H1 (cell line): ENCODE results near the gene MYH11. TPM values are rescaled to one million over a fixed set of nuclear protein-coding genes. Genes with fewer than 3 reads are reported as not detected.

Source experiments
- CTCF ChIA-PET: fragments of 300-600 bp; sonication (Branson Sonifier 250); formaldehyde crosslinking; loops from one replicate; lab custom pipeline; 2021; ENCODE audit not compliant: partially characterized antibody; lab: Charles Lee
- POLR2A ChIA-PET: fragments of 300-600 bp; sonication (Branson Sonifier 250); formaldehyde crosslinking; loops from one replicate; lab custom pipeline; 2021; ENCODE audit warnings: inconsistent platforms; ENCODE audit not compliant: partially characterized antibody; lab: Charles Lee
- DNase-seq, 2 experiments: peaks; one replicate each; pipeline versions ENCODE4 v3.0.0 to v3.0.0-alpha.2; 2010 to 2022; ENCODE audit warnings: low spot score in 2 of 2, low read depth in 1 of 2, mixed read lengths in 1 of 2
- FAIRE-seq: peaks from 2 replicates; lab custom pipeline; 2011; peaks lifted over from hg19 to GRCh38; lab: Jason Lieb, UNC
- H2AFZ ChIP-seq: 2 replicates; pipeline ENCODE4 v1.8.1; 2012; ENCODE audit warnings: low read length, inconsistent platforms
- H2AK5ac ChIP-seq: 2 replicates; pipeline ENCODE4 v1.6.1; 2013; ENCODE audit warnings: low read depth, low read length
- H2BK120ac ChIP-seq: replicated peaks from 2 replicates; pipeline ENCODE3; 2013; ENCODE audit warnings: low read depth, low read length, inconsistent platforms
- H2BK12ac ChIP-seq: 2 replicates; pipeline ENCODE4 v1.6.1; 2013; ENCODE audit warnings: low read depth, low read length
- H2BK15ac ChIP-seq: 2 replicates; pipeline ENCODE4 v1.6.1; 2013; ENCODE audit warnings: low read length
- H2BK20ac ChIP-seq: 2 replicates; pipeline ENCODE4 v1.6.1; 2013; ENCODE audit warnings: low read length
- H2BK5ac ChIP-seq: 2 replicates; pipeline ENCODE4 v1.6.1; 2013; ENCODE audit warnings: low read depth, low read length
- H3K14ac ChIP-seq: 2 replicates; pipeline ENCODE4 v1.6.1; 2013; ENCODE audit warnings: inconsistent platforms; ENCODE audit not compliant: insufficient read length
- H3K18ac ChIP-seq: 2 replicates; pipeline ENCODE4 v1.6.1; 2013; ENCODE audit warnings: low read length; ENCODE audit errors: extremely low read depth
- H3K23ac ChIP-seq: 2 replicates; pipeline ENCODE4 v1.6.1; 2013; ENCODE audit warnings: inconsistent platforms; ENCODE audit not compliant: insufficient read length
- H3K23me2 ChIP-seq: 2 replicates; pipeline ENCODE4 v1.6.1; 2013; ENCODE audit warnings: low read depth, low read length
- H3K27ac ChIP-seq: 2 replicates; pipeline ENCODE4 v1.6.1; 2011; ENCODE audit warnings: low read depth, low read length, inconsistent platforms
- H3K27me3 ChIP-seq, 4 experiments: replicated peaks in 1 of 4; 1 replicate in 1 of 4; 2 replicates in 3 of 4; pipeline versions ENCODE4 v1.6.1 to v1.8.1; 2011 to 2013; ENCODE audit warnings: low read length in 3 of 4, mild to moderate bottlenecking in 3 of 4, inconsistent platforms in 2 of 4, mixed read lengths in 2 of 4, moderate library complexity in 1 of 4; ENCODE audit not compliant: control insufficient read depth in 3 of 4, insufficient read depth in 3 of 4; ENCODE audit errors: extremely low read depth in 1 of 4
- H3K36me3 ChIP-seq, 4 experiments: 2 replicates each; pipeline versions ENCODE4 v1.6.1 to v1.8.1; 2011 to 2013; ENCODE audit warnings: mild to moderate bottlenecking in 4 of 4, low read length in 3 of 4, moderate library complexity in 2 of 4, control low read depth in 1 of 4, inconsistent platforms in 1 of 4; ENCODE audit not compliant: insufficient read depth in 4 of 4, control insufficient read depth in 2 of 4
- H3K4ac ChIP-seq: replicated peaks from 2 replicates; pipeline ENCODE3; 2013; ENCODE audit warnings: low read length, low read depth, mixed read lengths, inconsistent platforms; ENCODE audit not compliant: insufficient read length
- H3K4me1 ChIP-seq, 4 experiments: replicated peaks in 1 of 4; 1 replicate in 1 of 4; 2 replicates in 3 of 4; pipeline versions ENCODE4 v1.6.1 to v1.8.1; 2011 to 2013; ENCODE audit warnings: low read length in 3 of 4, inconsistent platforms in 2 of 4, mixed read lengths in 1 of 4; ENCODE audit not compliant: insufficient read depth in 4 of 4, control insufficient read depth in 3 of 4
- H3K4me2 ChIP-seq, 2 experiments: 2 replicates each; pipeline versions ENCODE4 v1.6.1 to v1.8.1; 2011 to 2013; ENCODE audit warnings: low read depth in 2 of 2, low read length in 2 of 2, control low read depth in 1 of 2, inconsistent platforms in 1 of 2, mild to moderate bottlenecking in 1 of 2; ENCODE audit not compliant: insufficient read depth in 1 of 2
- H3K4me3 ChIP-seq, 4 experiments: fragments of 200-600, 300-600 bp in 1 of 4; sonication (generic), shearing (Covaris generic), sonication (Bioruptor Twin) in 1 of 4; 2 replicates each; pipeline versions ENCODE4 v1.5.1 to v1.8.1; 2011 to 2016; ENCODE audit warnings: low read length in 4 of 4, low read depth in 3 of 4, control low read depth in 2 of 4, inconsistent platforms in 2 of 4, mild to moderate bottlenecking in 2 of 4, mixed read lengths in 1 of 4, moderate library complexity in 1 of 4; ENCODE audit not compliant: insufficient read depth in 2 of 4; ENCODE audit errors: extremely low read depth in 1 of 4
- H3K56ac ChIP-seq: replicated peaks from 2 replicates; pipeline ENCODE3; 2013; ENCODE audit warnings: low read depth, mild to moderate bottlenecking, mixed read lengths, low read length, inconsistent platforms; ENCODE audit not compliant: insufficient read length
- H3K79me1 ChIP-seq: 2 replicates; pipeline ENCODE4 v1.6.1; 2013; ENCODE audit warnings: low read depth, low read length, control low read depth
- H3K79me2 ChIP-seq, 2 experiments: 2 replicates each; pipeline versions ENCODE4 v1.6.1 to v1.8.1; 2012 to 2013; ENCODE audit warnings: low read length in 2 of 2, mild to moderate bottlenecking in 2 of 2, inconsistent platforms in 1 of 2; ENCODE audit not compliant: insufficient read depth in 2 of 2, control insufficient read depth in 1 of 2
- H3K9ac ChIP-seq, 4 experiments: replicated peaks in 1 of 4; 1 replicate in 1 of 4; 2 replicates in 3 of 4; pipeline versions ENCODE4 v1.6.1 to v1.8.1; 2011 to 2013; ENCODE audit warnings: low read depth in 3 of 4, low read length in 3 of 4, control low read depth in 2 of 4, mild to moderate bottlenecking in 2 of 4, moderate library complexity in 2 of 4, inconsistent platforms in 1 of 4; ENCODE audit errors: extremely low read depth in 1 of 4
- H3K9me3 ChIP-seq, 2 experiments: 2 replicates each; pipeline versions ENCODE4 v1.6.1 to v1.8.1; 2012 to 2013; ENCODE audit warnings: mild to moderate bottlenecking in 2 of 2, moderate library complexity in 2 of 2, control low read depth in 1 of 2, inconsistent platforms in 1 of 2, low read depth in 1 of 2, low read length in 1 of 2, mixed read lengths in 1 of 2; ENCODE audit not compliant: insufficient read depth in 2 of 2
- H4K20me1 ChIP-seq, 2 experiments: replicated peaks in 1 of 2; 2 replicates each; pipeline versions ENCODE3 to v1.8.1; 2011 to 2013; ENCODE audit warnings: inconsistent platforms in 2 of 2, low read length in 2 of 2, mild to moderate bottlenecking in 1 of 2; ENCODE audit not compliant: insufficient read depth in 2 of 2, control insufficient read depth in 1 of 2
- H4K5ac ChIP-seq: 2 replicates; pipeline ENCODE4 v1.6.1; 2013; ENCODE audit warnings: low read length, low read depth, mixed read lengths, inconsistent platforms; ENCODE audit not compliant: insufficient read length
- H4K8ac ChIP-seq: 2 replicates; pipeline ENCODE4 v1.8.0; 2013; ENCODE audit warnings: mild to moderate bottlenecking, moderate library complexity, low read length, inconsistent platforms; ENCODE audit not compliant: insufficient read depth; ENCODE audit errors: extremely low read depth
- H4K91ac ChIP-seq: replicated peaks from 2 replicates; pipeline ENCODE3; 2013; ENCODE audit warnings: low read length, mixed read lengths, inconsistent platforms; ENCODE audit not compliant: insufficient read length
- ASH2L ChIP-seq: fragments of 200-600, 300-600 bp; sonication (generic); IDR thresholded peaks from one replicate; pipeline ENCODE4 v1.7.1; 2017; ENCODE audit warnings: low read length
- CBX8 ChIP-seq: fragments of 300-800, 300-1000 bp; sonication (generic); IDR thresholded peaks from 2 replicates; pipeline ENCODE4 v1.7.1; 2016; ENCODE audit warnings: low read depth, low read length, borderline replicate concordance
- EGR1 ChIP-seq: IDR thresholded peaks from 2 replicates; pipeline ENCODE4 v1.6.1; 2011; ENCODE audit warnings: low read depth, low read length, borderline replicate concordance
- HDAC6 ChIP-seq: IDR thresholded peaks from one replicate; pipeline ENCODE4 v1.7.1; 2012; ENCODE audit warnings: low read depth, mild to moderate bottlenecking, inconsistent platforms, low read length, moderate library complexity
- SAP30 ChIP-seq: fragments of 300-600 bp; sonication (generic); IDR thresholded peaks from 2 replicates; pipeline ENCODE4 v1.7.1; 2012; ENCODE audit warnings: low read length, moderate library complexity, mild to moderate bottlenecking, inconsistent platforms; ENCODE audit not compliant: insufficient read depth, insufficient replicate concordance
- WGBS, 2 experiments: shearing (Covaris generic) in 1 of 2; methylation state at CpG; one replicate each; pipeline versions ENCODE4 v1.1.6 to v1.1.7; 2013 to 2015; ENCODE audit warnings: low lambda C conversion rate in 2 of 2, mixed read lengths in 2 of 2, inconsistent platforms in 1 of 2, low coverage in 1 of 2, missing lambda C conversion rate in 1 of 2; ENCODE audit not compliant: insufficient replicate concordance in 2 of 2, insufficient coverage in 1 of 2, insufficient read length in 1 of 2; ENCODE audit errors: extremely low coverage in 1 of 2, missing lambda C conversion rate in 1 of 2; 5-methylcytosine and 5-hydroxymethylcytosine counted together
- polyA plus RNA-seq, 7 experiments: library from polyadenylated mRNA; depleted of rRNA in 3 of 7; stranded (reverse) in 5 of 7; unstranded in 2 of 7; fragments of >200 nt in 5 of 7; fragments of 200-250 nt in 2 of 7; gene quantifications; 1 replicate in 5 of 7; 2 replicates in 1 of 7; 4 replicates in 1 of 7; pipeline versions ENCODE4 v1.2.1 to v1.2.3, GENCODE V29; 2011 to 2013; ENCODE audit warnings: missing spikeins in 2 of 7, mixed read lengths in 2 of 7
- total RNA-seq: library from RNA; stranded (reverse); fragmentation: NEBNext Ultra II Directional; extraction: Animal tissue kit (Norgen Biotek cat#: 25700); gene quantifications from 2 replicates; pipeline ENCODE4 v1.2.1, GENCODE V29; 2021

MYH11 gene
- total and polyA plus RNA-seq, 2 of the 8 experiments (the other 6 are each of a cell fraction or from before 2014, with no cell fraction given), result 0.11 to 0.78 TPM

DNA sequence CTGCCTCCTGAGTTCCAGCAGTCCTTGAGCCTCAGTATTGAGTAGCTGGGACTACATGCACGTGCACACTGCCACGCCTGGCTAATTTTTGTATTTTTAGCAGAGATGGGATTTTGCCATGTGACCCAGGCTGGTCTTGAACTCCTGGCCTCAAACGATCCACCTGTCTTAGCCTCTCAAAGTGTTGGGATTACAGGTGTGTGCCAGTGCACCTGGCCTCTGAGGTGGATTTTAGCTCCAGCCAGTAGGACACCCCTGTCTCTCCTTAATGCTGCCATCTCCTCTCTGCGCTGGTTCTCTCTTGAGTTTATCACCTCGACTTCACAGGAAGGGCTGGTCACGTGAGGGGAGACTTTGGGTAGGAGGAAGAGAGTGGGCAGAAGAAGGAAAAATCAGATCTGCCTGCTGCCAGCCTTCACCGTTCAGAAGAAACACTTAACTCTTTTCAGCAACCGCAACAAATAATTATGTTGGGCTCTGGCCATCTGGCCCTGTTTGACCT lies 151.7 kb downstream of the MYH11 start:
- H2BK20ac ChIP-seq, result no peak overlapping the region
- no peaks in the 10 kb centered on the region; a peak in 1 of 7 replicates for H3K4me1 ChIP-seq
- H3K9ac ChIP-seq, result no peak overlapping the region
- H2BK15ac ChIP-seq, result no peak overlapping the region
- no peaks in the 10 kb centered on the region for H3K27me3 ChIP-seq
- POLR2A ChIA-PET, result no interaction called here
- no peak overlapping the region for H2BK5ac ChIP-seq
- H3K4ac ChIP-seq, result no peak overlapping the region
- peaks cover 0 to 9% (median 0%) of the 10 kb centered on the region in 4 experiments; a peak in 4 of 8 replicates for H3K36me3 ChIP-seq
- no peak overlapping the region for H2BK120ac ChIP-seq
- no peaks in the 10 kb centered on the region for H3K9me3 ChIP-seq
- H4K5ac ChIP-seq, result no peak overlapping the region
- peaks cover 0 to 2% of the 10 kb centered on the region in 2 experiments for H4K20me1 ChIP-seq
- H3K23ac ChIP-seq, result no peak overlapping the region
- no peak overlapping the region for H3K4me2 ChIP-seq
- no peak overlapping the region for H3K27ac ChIP-seq
- no peaks in the 10 kb centered on the region for H3K79me2 ChIP-seq
- no peak overlapping the region for H2BK12ac ChIP-seq
- TF ChIP-seq ASH2L, result no peak
- no peak for TF ChIP-seq HDAC6
- no peak for TF ChIP-seq EGR1
- no peak for TF ChIP-seq SAP30
- no peak for TF ChIP-seq CBX8
- H3K18ac ChIP-seq, result no peak overlapping the region
- DNase-seq, result no peak
- no peak overlapping the region for H4K91ac ChIP-seq
- WGBS, 2 experiments, result 91% methylated on average over 8 of the region's 8 CpGs; no CpG with 5 or more reads in 1 of the 2 experiments
- CTCF ChIA-PET, result interaction anchor here (0.7 to 4.2 kb wide), 12 partner anchors 8 to 112 kb away, joined by 3 to 28 read pairs (median 3); no protein-coding TSS in a partner anchor
- H4K8ac ChIP-seq, result no peak overlapping the region
- H3K4me3 ChIP-seq, result no peak overlapping the region
- H3K56ac ChIP-seq, result no peak overlapping the region
- no peak overlapping the region for H2AK5ac ChIP-seq
- FAIRE-seq, result no peak
- H3K14ac ChIP-seq, result no peak overlapping the region
- H3K23me2 ChIP-seq, result no peaks in the 10 kb centered on the region
- no peak overlapping the region for H2AFZ ChIP-seq
- H3K79me1 ChIP-seq, result no peaks in the 10 kb centered on the region; the same call in 1 of the 2 replicates
